NCI-H2107 treated with DMSO at 0.1 percent for 48 hours (cell line): ENCODE results near the gene NHLH2.
A peak's percentile ranks its signal among the peaks of the same experiment; 100 is the strongest.

Experiments used
- DNase-seq: peaks from one replicate; lab custom pipeline; 2025; ENCODE audit not compliant: unreplicated experiment; lab: John Stamatoyannopoulos, UW

The NHLH2 gene

GRCh38 chr1:115838431-115839028 is 2.4 kb downstream of the NHLH2 start:
- DNase-seq = no peak

GRCh38 chr1:115837740-115838421 is 3.0 kb downstream of the NHLH2 start:
- no peak for DNase-seq

DNA sequence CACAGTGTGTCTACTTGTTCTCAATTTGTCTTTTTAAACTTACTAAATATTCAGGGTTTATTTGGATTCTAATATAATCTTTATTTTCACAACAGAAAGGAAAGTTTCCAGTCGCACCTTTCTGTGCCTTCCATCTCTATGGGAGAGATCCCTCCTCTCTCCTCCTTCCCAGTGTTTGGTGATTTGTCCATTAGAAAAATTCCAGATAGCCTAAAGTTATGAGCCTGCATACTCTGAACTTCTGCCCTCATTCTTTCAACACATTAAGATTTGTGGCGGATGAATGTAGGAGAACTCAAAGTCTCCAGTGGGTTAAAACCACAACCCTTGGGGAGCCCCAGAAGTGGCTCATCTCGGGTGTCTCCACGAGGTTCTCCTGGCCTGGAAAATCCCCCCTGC is 3.6 kb downstream of the NHLH2 start:
- no peak for DNase-seq

- DNase-seq = no peak
Measured at GRCh38 chr1:115833856-115834255, 7.1 kb downstream of the NHLH2 start.

DNA sequence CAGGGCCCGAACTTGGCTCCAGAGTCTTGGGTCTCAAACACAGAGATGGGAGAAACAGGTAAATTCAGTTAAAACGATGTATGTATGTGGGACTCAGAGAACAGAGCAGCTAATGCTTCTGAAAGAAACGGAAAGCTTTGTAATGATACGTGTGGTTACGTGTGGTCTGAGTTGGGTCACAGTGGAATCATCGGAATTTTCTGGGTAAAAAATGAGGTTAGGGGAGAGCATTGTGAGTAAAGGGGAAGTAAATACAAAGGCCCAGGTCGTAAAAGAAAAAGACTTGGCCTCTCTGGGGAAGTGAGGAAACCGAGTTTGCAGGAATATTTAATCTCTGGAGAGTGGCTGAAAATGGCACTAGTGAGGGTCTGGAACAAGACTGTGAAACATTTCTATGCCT is 8.3 kb downstream of the NHLH2 start:
- no peak for DNase-seq

DNA sequence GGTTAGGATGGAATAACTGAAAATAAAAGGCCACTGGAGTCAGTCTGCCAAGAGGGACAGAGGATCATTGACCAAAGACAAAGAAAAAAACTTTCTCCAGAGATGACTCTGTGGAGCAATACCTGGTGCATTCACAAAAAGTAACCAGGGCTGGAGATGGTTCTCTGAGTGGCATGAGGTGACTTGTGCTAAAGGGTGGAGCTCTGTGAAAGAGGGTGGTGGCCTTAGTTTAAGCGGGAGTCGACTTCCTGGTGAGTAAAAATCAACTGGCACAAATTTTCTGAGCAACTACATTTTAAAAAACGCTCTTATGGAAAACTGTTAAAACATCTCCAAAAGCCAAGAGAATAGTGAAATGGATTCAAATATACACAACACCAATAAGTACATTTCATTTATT is 10.0 kb downstream of the NHLH2 start:
- no peak for DNase-seq

GRCh38 chr1:115829947-115830346 is 11.0 kb downstream of the NHLH2 start:
- no peak for DNase-seq

DNA sequence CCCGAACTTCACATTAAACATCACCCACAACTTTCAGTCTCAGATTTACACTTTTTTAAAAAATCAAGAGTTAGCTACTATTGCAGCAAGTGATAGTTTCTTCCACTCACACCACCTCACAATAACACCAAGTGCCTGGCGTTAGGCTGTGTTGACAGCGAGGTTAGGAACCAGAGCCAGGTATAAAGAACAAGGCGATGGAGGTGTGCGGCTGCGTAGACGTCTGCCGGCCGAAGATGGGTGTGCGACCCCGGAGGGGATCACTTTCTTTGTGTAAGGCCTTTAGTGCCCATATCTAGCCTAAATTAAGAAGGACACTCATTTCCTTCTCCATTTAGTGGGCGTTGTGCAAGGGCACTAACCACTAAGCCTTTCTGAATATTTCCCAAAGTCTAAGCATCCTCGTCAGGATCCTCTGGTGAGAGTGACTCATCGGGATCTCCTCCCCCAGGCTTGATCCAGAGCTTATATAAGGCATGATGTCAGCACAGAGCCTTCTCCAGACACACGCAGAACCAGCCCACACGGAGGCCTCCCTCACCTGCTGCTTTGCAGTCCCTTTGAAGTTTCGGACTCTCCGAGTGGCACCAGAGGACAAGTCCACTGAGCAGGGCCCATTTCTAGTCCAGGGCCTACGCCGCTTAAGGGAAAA is 11.8 kb downstream of the NHLH2 start:
- DNase-seq = no peak

GRCh38 chr1:115828101-115829022 is 12.6 kb downstream of the NHLH2 start:
- no peak for DNase-seq

DNA sequence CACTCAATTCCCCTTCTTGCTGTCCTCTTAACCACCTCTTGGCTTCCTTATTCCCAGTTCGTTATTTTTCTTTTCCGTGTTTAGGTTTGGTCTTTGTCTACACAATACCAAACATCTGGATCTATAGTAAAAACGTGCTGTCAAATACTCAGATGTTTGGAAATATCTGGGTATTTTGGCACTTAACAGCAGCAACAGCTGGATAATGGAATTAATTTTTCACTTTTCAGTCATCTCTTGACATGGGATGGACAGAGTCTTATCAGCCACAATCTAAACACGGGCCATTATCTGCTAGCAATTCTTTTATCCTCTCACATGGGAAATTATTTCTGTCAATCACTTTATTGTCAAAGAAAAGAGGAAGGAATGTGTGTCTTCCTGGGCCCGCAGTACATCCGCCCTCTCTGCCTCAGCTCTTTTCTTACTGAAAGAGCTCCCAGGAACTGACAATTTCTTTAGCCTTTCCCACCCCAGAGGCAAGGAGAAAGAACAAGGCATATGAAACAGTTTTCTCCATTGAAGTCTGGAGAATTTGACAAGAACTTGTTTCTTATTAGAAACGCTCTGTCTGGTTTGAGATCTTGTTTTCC is 13.4 kb downstream of the NHLH2 start:
- DNase-seq = no peak

DNA sequence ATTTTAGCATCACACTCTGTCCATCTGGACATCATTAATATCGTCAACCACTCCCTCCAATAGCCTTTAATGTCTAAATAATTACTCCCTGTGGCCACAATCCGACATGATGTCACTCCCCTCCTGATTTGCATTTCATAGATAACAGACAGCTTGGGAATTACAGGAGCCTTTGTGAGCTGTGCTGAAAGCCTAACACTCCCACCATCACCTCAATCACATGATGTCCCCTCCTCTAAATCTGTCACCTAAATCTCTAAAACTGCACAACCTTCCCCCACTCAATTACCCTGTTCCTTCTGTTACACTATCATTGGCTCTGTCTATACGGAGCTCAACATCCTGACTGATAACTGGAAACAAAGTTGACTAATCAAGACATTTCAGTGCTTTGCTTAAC is 14.3 kb downstream of the NHLH2 start:
- no peak for DNase-seq

GRCh38 chr1:115822117-115822516 is 18.8 kb downstream of the NHLH2 start:
- DNase-seq = no peak

- no peak for DNase-seq
Measured at GRCh38 chr1:115815694-115816093, 25.2 kb downstream of the NHLH2 start.

DNA sequence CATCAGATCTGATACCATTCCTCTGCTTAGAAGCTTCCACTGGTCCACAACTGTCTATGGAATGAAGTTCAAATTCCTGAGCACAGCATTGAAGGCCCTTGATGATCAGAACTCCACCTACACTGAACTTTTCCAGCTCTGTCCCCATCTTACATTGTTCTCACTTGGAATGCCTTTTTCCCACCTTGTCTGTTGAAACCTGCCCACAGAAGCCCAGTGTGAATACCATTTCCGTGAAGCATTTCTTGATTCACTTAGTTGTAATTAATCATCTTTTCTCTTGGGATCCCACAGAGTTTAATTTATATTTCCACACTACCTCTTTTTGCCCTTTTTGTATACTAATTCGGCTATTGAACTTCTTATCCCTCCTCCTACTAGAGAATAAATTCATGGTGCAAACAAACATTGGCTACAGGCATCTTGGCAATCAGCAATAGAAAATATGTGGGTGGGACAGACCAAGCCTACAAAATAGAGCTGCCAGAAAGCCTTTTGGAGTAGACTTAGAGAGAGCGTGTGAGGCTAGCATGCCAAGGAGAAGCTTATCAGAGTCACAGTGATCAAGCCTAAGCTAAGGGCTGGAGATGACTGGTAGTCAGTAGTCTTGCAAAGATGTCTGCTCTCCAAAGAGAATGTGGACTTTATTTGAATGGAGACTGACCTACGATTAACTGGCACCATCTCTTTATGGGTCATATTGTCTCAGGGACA is 26.1 kb downstream of the NHLH2 start:
- no peak for DNase-seq

GRCh38 chr1:115813727-115814126 is 27.2 kb downstream of the NHLH2 start:
- no peak for DNase-seq

DNA sequence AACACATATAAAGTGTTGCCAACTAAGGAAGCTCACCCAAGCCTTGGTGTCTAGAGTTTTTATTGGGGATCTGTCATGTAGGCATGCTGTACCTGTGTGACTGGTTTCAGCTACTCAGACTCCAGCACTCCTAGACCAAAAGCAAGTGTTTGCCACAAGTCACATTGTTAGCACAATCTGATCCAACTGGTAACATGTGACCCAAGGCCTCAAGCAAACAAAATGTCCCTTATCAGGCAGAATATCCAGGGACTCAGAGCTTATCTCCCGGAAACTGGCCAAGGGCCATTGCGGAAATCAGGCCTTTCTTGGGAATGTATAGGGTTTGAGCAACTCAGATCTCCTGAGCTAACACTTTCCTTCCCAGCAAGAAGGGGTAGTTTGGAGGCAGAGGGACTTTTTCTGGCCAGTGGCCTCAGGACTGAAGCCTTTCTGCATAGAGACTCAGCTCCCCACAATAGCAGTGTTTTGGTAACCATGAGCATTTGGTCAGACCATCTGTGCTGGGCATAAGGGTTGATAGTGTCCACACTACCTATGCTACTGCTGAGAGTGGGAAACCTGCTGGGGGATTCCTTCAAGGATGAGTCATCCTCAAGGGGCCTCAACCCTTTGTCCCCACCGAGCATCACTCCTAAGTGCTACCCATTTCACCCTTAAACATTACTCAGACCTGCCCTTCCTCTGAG is 29.6 kb downstream of the NHLH2 start:
- no peak for DNase-seq

DNA sequence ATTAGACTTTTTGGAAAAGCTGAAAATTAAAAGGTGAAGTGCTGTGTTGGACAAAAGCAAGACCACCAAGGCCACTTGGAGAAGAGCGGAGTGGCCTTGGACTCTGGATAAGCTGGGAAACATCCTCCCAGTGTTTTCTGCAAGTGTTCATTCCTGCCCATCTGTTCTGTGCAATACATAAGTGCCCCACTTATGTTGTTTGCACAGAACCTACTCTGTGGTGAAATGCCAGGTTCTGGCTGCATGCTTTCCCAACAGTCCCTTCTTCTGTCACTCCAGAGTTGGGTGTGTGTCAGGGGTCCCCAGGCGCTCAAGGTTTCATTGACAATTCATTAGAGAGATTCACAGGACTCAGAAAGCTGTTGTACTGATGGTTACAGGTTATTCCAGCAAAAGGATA is 30.3 kb downstream of the NHLH2 start:
- DNase-seq = no peak

DNA sequence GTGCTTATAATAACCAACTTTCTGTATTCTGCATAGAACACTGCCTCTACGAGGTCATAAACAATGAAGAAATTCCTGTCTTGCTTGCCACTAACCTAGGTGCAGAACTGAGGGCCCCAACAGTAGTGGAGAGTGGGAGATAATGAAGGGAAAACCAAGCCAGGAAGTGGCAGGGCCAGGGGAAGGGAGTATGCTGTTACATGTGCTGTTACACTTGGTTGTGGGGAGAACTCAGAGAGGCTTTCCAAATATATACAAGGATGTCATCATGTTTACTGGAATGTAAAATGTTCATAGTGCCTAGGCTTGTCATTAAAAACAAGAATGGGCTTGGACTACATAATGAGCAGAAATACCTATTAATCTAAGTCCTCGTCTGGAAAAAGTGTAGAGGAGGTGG is 31.1 kb downstream of the NHLH2 start:
- no peak for DNase-seq

- DNase-seq = no peak
Measured at GRCh38 chr1:115809076-115809475, 31.9 kb downstream of the NHLH2 start.

GRCh38 chr1:115807723-115808122 is 33.2 kb downstream of the NHLH2 start:
- peak; percentile 62 for DNase-seq
